T-helper 2 cell treated with Interferon-gamma antibody and Interleukin-4, amounts not matched to agents 5 μg/mL and 100 μg/mL, for 36 hours (primary cell): Measurements from ENCODE around the gene PAGE2.
"Not testable (repeated sequence)": the region's sequence is repeated elsewhere in the genome, so short reads cannot be mapped to it uniquely, and the experiment has no call there.

ENCODE experiments used
- DNase-seq: peaks from one replicate; pipeline ENCODE4 v3.0.0; 2021; ENCODE audit warnings: low spot score
- H3K27ac Mint-ChIP-seq: one replicate; pipeline ENCODE4 v1.8.0; 2021; ENCODE audit warnings: mild to moderate bottlenecking, mixed read lengths
- H3K27me3 Mint-ChIP-seq: one replicate; pipeline ENCODE4 v1.8.0; 2021; ENCODE audit warnings: low read depth, mixed read lengths
- H3K36me3 Mint-ChIP-seq: one replicate; pipeline ENCODE4 v1.8.0; 2021; ENCODE audit warnings: low read depth, mixed read lengths
- H3K4me1 Mint-ChIP-seq: one replicate; pipeline ENCODE4 v1.8.0; 2021; ENCODE audit warnings: low read depth, mixed read lengths
- H3K4me3 Mint-ChIP-seq: one replicate; pipeline ENCODE4 v1.8.0; 2022; ENCODE audit warnings: mild to moderate bottlenecking, moderate library complexity, mixed read lengths
- H3K9me3 Mint-ChIP-seq: one replicate; pipeline ENCODE4 v1.8.0; 2021; ENCODE audit warnings: mixed read lengths

PAGE2 gene

GRCh38 chrX:55109306-55109705 lies 20.5 kb downstream of the PAGE2 start:
- no peak overlapping the region for H3K27ac Mint-ChIP-seq
- H3K4me1 Mint-ChIP-seq: no peaks in the 10 kb centered on the region
- DNase-seq: no peak
- no peaks in the 10 kb centered on the region for H3K36me3 Mint-ChIP-seq
- no peaks in the 10 kb centered on the region for H3K27me3 Mint-ChIP-seq
- no peaks in the 10 kb centered on the region for H3K9me3 Mint-ChIP-seq
- H3K4me3 Mint-ChIP-seq: no peak overlapping the region

GRCh38 chrX:55111578-55112254 lies 22.9 kb downstream of the PAGE2 start:
- H3K4me3 Mint-ChIP-seq: no peak overlapping the region
- H3K27me3 Mint-ChIP-seq: no peaks in the 10 kb centered on the region
- H3K9me3 Mint-ChIP-seq: no peaks in the 10 kb centered on the region
- H3K36me3 Mint-ChIP-seq: no peaks in the 10 kb centered on the region
- no peaks in the 10 kb centered on the region for H3K4me1 Mint-ChIP-seq
- no peak for DNase-seq
- no peak overlapping the region for H3K27ac Mint-ChIP-seq

- not testable (repeated sequence) for DNase-seq, H3K9me3 Mint-ChIP-seq, H3K4me3 Mint-ChIP-seq, H3K27me3 Mint-ChIP-seq, H3K27ac Mint-ChIP-seq, H3K36me3 Mint-ChIP-seq
- peaks cover 30% of the 10 kb centered on the region for H3K4me1 Mint-ChIP-seq
Measured at GRCh38 chrX:55116589-55116988, 27.8 kb downstream of the PAGE2 start.

- no peak for DNase-seq
- H3K27me3 Mint-ChIP-seq: peaks cover under 1% of the 10 kb centered on the region
- H3K27ac Mint-ChIP-seq: peak overlapping the region; percentile 2
- peak overlapping the region; percentile 19 for H3K4me3 Mint-ChIP-seq
- H3K9me3 Mint-ChIP-seq: peaks cover 5% of the 10 kb centered on the region
- peaks cover 32% of the 10 kb centered on the region for H3K4me1 Mint-ChIP-seq
- H3K36me3 Mint-ChIP-seq: no peaks in the 10 kb centered on the region
Measured at GRCh38 chrX:55118574-55118973, 29.8 kb downstream of the PAGE2 start.

GRCh38 chrX:55119271-55119670 lies 30.5 kb downstream of the PAGE2 start:
- Mint-ChIP-seq H3K4me3 (peak overlapping the region; percentile 60), H3K36me3 (no peaks in the 10 kb centered on the region), H3K27me3 (peaks cover 2% of the 10 kb centered on the region), H3K4me1 (peaks cover 32% of the 10 kb centered on the region), H3K27ac (peak overlapping the region; percentile 63), H3K9me3 (peaks cover 5% of the 10 kb centered on the region)
- DNase-seq: no peak

GRCh38 chrX:55119712-55120111 lies 30.9 kb downstream of the PAGE2 start:
- peaks cover 2% of the 10 kb centered on the region for H3K27me3 Mint-ChIP-seq
- peaks cover 5% of the 10 kb centered on the region for H3K9me3 Mint-ChIP-seq
- no peaks in the 10 kb centered on the region for H3K36me3 Mint-ChIP-seq
- peaks cover 32% of the 10 kb centered on the region for H3K4me1 Mint-ChIP-seq
- no peak for DNase-seq
- H3K4me3 Mint-ChIP-seq: peak overlapping the region; percentile 60
- peak overlapping the region; percentile 63 for H3K27ac Mint-ChIP-seq

- peaks cover 4% of the 10 kb centered on the region for H3K27me3 Mint-ChIP-seq
Measured at GRCh38 chrX:55120761-55121358, 32.0 kb downstream of the PAGE2 start.

GRCh38 chrX:55123900-55124299 lies 35.1 kb downstream of the PAGE2 start:
- Mint-ChIP-seq H3K27me3 (peaks cover 10% of the 10 kb centered on the region), H3K9me3 (no peaks in the 10 kb centered on the region)

More at GRCh38 chrX:55120761-55121358, 32.0 kb downstream of the PAGE2 start:
- Mint-ChIP-seq H3K4me3 (no peak overlapping the region), H3K4me1 (peaks cover 32% of the 10 kb centered on the region), H3K27ac (no peak overlapping the region), H3K36me3 (no peaks in the 10 kb centered on the region), H3K9me3 (peaks cover 5% of the 10 kb centered on the region)
- DNase-seq: no peak

GRCh38 chrX:55127692-55128091 lies 38.9 kb downstream of the PAGE2 start:
- Mint-ChIP-seq H3K4me1 (no peaks in the 10 kb centered on the region), H3K4me3 (no peak overlapping the region), H3K27me3 (peaks cover 10% of the 10 kb centered on the region), H3K36me3 (no peaks in the 10 kb centered on the region), H3K27ac (no peak overlapping the region), H3K9me3 (no peaks in the 10 kb centered on the region)
- no peak for DNase-seq

More at GRCh38 chrX:55123900-55124299, 35.1 kb downstream of the PAGE2 start:
- Mint-ChIP-seq H3K36me3 (no peaks in the 10 kb centered on the region), H3K4me1 (peaks cover 26% of the 10 kb centered on the region), H3K4me3 (no peak overlapping the region), H3K27ac (no peak overlapping the region)
- no peak for DNase-seq

- Mint-ChIP-seq H3K27ac (no peak overlapping the region), H3K4me3 (no peak overlapping the region), H3K9me3 (no peaks in the 10 kb centered on the region), H3K36me3 (no peaks in the 10 kb centered on the region), H3K4me1 (no peaks in the 10 kb centered on the region), H3K27me3 (peaks cover 8% of the 10 kb centered on the region)
- no peak for DNase-seq
Measured at GRCh38 chrX:55129361-55129760, 40.5 kb downstream of the PAGE2 start.

- Mint-ChIP-seq H3K36me3 (no peaks in the 10 kb centered on the region), H3K4me3 (no peak overlapping the region), H3K9me3 (no peaks in the 10 kb centered on the region), H3K4me1 (no peaks in the 10 kb centered on the region), H3K27ac (no peak overlapping the region), H3K27me3 (peaks cover 6% of the 10 kb centered on the region)
- DNase-seq: no peak
Measured at GRCh38 chrX:55130481-55130880, 41.7 kb downstream of the PAGE2 start.

GRCh38 chrX:55132416-55132815 lies 43.6 kb downstream of the PAGE2 start:
- H3K27me3 Mint-ChIP-seq: peaks cover 6% of the 10 kb centered on the region
- no peaks in the 10 kb centered on the region for H3K4me1 Mint-ChIP-seq
- no peak overlapping the region for H3K27ac Mint-ChIP-seq
- DNase-seq: no peak
- H3K36me3 Mint-ChIP-seq: no peaks in the 10 kb centered on the region
- H3K4me3 Mint-ChIP-seq: no peak overlapping the region
- H3K9me3 Mint-ChIP-seq: no peaks in the 10 kb centered on the region

GRCh38 chrX:55135171-55135570 lies 46.4 kb downstream of the PAGE2 start:
- H3K4me3 Mint-ChIP-seq: no peak overlapping the region
- H3K36me3 Mint-ChIP-seq: no peaks in the 10 kb centered on the region
- no peaks in the 10 kb centered on the region for H3K9me3 Mint-ChIP-seq
- no peaks in the 10 kb centered on the region for H3K27me3 Mint-ChIP-seq
- H3K27ac Mint-ChIP-seq: no peak overlapping the region
- no peaks in the 10 kb centered on the region for H3K4me1 Mint-ChIP-seq
- DNase-seq: peak; percentile 3

- H3K4me1 Mint-ChIP-seq, H3K27ac Mint-ChIP-seq, H3K9me3 Mint-ChIP-seq, H3K27me3 Mint-ChIP-seq, H3K36me3 Mint-ChIP-seq, H3K4me3 Mint-ChIP-seq, DNase-seq: not testable (repeated sequence)
Measured at GRCh38 chrX:55140800-55141199, 52.0 kb downstream of the PAGE2 start.
